Right lobe of liver (tissue), 6 donors: ENCODE data around the gene C10orf95. TPM values are rescaled to one million over a fixed set of nuclear protein-coding genes. Genes with fewer than 3 reads are reported as not detected.

Experiments
- ATAC-seq, 4 donors: fragments of 200-7000 bp; cut with Tn5 transposase; one replicate each; pipeline ENCODE4 v1.9.1; 2020; ENCODE audit warnings: mild to moderate bottlenecking in 4 of 4, moderate library complexity in 4 of 4
- DNase-seq, 3 donors: peaks; one replicate each; pipeline ENCODE4 v3.0.0-alpha.2; 2020
- H3K27ac ChIP-seq, 3 donors: fragments of 200-600 bp; one replicate each; pipeline ENCODE4 v1.8.0; 2022
- H3K27me3 ChIP-seq, 2 donors: fragments of 200-600 bp; one replicate each; pipeline ENCODE4 v1.8.0; 2022
- H3K36me3 ChIP-seq, 4 donors: fragments of 200-600 bp; sonication (generic) in 1 of 4; one replicate each; pipeline versions ENCODE4 v1.5.1 to v1.8.0; 2017 to 2022; ENCODE audit warnings: control low read depth in 1 of 4
- H3K4me1 ChIP-seq, 4 donors: fragments of 200-600 bp; sonication (generic) in 1 of 4; one replicate each; pipeline versions ENCODE4 v1.5.1 to v1.8.0; 2017 to 2022; ENCODE audit warnings: control low read depth in 1 of 4
- H3K4me3 ChIP-seq, 3 donors: fragments of 200-600 bp; one replicate each; pipeline ENCODE4 v1.8.0; 2022
- H3K9me3 ChIP-seq, 4 donors: fragments of 200-600 bp; sonication (generic) in 1 of 4; one replicate each; pipeline versions ENCODE4 v1.5.1 to v1.8.0; 2017 to 2022; ENCODE audit warnings: control low read depth in 1 of 4
- POLR2A ChIP-seq: fragments of 450-650 bp; IDR thresholded peaks from one replicate; pipeline ENCODE4 v1.6.1; 2017; ENCODE audit warnings: antibody characterized with exemption, mild to moderate bottlenecking
- WGBS: methylation state at CpG from one replicate; pipeline ENCODE4 v1.1.6; 2018; ENCODE audit warnings: low coverage, low lambda C conversion rate; ENCODE audit not compliant: insufficient coverage; ENCODE audit errors: missing lambda C conversion rate; 5-methylcytosine and 5-hydroxymethylcytosine counted together
- intact Hi-C, 2 donors: fragments of 100-400 bp; cut with DNase I; formaldehyde crosslinking; loops; one replicate each; pipeline versions ENCODE4 v1.11.2 to v1.14.1; 2022
- total RNA-seq, 6 experiments: library from RNA; depleted of rRNA in 2 of 6; stranded (reverse); fragments of >200 nt in 2 of 6; fragmentation: NEBNext Ultra II Directional in 3 of 6; extraction: Animal tissue kit (Norgen Biotek cat#: 25700) in 3 of 6; gene quantifications; one replicate each; pipeline versions ENCODE4 v1.1.0 to v1.2.4, GENCODE V29; 2016 to 2023
- TF ChIP-seq, protein P1 (sequence below), 4 donors: fragments of 200-600 bp in 3 of 4; fragments of 450-650 bp in 1 of 4; IDR thresholded peaks; one replicate each; pipeline versions ENCODE4 v1.5.1 to v1.8.0; 2016 to 2022; ENCODE audit warnings: antibody characterized with exemption in 4 of 4, mild to moderate bottlenecking in 2 of 4
- donor health status: DM: no; HTN: yes; CAD: no.
- donor health status: DM: no; HTN: no; CAD: no.
- donor health status: DM: no; HTN: no; CAD: no.
- donor health status: DM: no; HTN: yes; CAD: no.
- donor health status: DM: no; HTN: yes; CAD: no.

The C10orf95 gene
- total RNA-seq, 6 experiments from 2014 or later, result not detected

DNA sequence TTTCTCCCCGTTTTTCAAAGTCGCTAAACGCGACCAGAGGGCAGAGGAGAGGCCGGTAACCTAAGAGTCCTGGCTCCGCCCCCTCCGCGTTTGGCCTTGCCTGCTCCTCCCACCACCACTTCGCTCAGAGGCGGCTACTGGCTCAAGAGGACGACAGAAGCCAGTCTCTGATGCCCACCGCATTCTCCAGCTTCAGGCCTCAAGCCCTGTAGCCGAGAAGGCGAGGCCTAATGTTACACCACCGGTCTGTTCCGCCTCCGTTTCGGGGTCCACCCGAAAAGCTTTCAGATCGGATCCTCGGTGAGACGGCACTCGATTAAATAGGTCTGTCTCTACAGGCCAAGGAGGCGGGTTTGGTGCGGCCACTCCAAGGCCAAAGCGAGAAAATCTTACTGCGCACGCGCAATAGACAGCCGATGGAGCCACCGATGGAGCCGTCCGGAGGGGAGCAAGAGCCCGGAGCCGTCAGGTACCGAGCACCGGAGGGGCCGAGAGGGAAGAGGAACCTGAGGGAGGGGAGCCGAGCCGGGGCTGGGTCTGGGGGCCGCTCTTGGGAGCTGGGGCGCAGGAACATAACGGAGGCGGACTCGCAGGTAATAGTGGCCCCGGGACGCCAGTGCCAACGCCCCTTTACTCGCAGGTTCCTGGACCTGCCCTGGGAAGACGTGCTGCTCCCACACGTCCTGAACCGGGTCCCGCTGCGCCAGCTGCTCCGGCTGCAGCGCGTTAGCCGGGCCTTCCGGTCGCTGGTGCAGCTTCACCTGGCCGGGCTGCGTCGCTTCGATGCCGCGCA is 30.4 kb downstream of the C10orf95 start, which contains the start of gene FBXL15:
FBXL15 (plus strand) TSS at position 123 of the 793 bp plus-strand sequence; CDS start at position 417, 294 bp downstream.
- no peaks in the 10 kb centered on the region for H3K9me3 ChIP-seq
- intact Hi-C loops, result no loop called here
- peak; percentile 79 to 83 (median 80) for ATAC-seq
- no peaks in the 10 kb centered on the region for H3K27me3 ChIP-seq
- peaks cover 0 to 25% (median 11%) of the 10 kb centered on the region in 4 donors for H3K4me1 ChIP-seq
- TF ChIP-seq, protein P1, sequence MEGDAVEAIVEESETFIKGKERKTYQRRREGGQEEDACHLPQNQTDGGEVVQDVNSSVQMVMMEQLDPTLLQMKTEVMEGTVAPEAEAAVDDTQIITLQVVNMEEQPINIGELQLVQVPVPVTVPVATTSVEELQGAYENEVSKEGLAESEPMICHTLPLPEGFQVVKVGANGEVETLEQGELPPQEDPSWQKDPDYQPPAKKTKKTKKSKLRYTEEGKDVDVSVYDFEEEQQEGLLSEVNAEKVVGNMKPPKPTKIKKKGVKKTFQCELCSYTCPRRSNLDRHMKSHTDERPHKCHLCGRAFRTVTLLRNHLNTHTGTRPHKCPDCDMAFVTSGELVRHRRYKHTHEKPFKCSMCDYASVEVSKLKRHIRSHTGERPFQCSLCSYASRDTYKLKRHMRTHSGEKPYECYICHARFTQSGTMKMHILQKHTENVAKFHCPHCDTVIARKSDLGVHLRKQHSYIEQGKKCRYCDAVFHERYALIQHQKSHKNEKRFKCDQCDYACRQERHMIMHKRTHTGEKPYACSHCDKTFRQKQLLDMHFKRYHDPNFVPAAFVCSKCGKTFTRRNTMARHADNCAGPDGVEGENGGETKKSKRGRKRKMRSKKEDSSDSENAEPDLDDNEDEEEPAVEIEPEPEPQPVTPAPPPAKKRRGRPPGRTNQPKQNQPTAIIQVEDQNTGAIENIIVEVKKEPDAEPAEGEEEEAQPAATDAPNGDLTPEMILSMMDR (IDR thresholded peaks at IDR 0.05), result no peak
- peak; percentile 67 for TF ChIP-seq POLR2A
- H3K4me3 ChIP-seq, result peak within 1 kb of the TSS; percentile 86 to 90 (median 89)
- H3K36me3 ChIP-seq, result peaks cover 0 to 5% (median 2%) of the 10 kb centered on the region in 4 donors
- 0% methylated on average over 26 of the region's 66 CpGs for WGBS
- peak; percentile 95 to 97 (median 96) for DNase-seq
- peak within 1 kb of the TSS; percentile 71 to 89 (median 73) for H3K27ac ChIP-seq

- under 1% methylated on average over 11 of the region's 21 CpGs for WGBS
- Histone ChIP-seq H3K27me3 (no peaks in the 10 kb centered on the region), H3K36me3 (peaks cover 0 to 5% (median 2%) of the 10 kb centered on the region in 4 donors), H3K27ac (peak overlapping the region in 2 of 3 donors; percentile 73 to 89), H3K9me3 (no peaks in the 10 kb centered on the region), H3K4me3 (peak overlapping the region; percentile 86 to 90 (median 89)), H3K4me1 (peaks cover 0 to 25% (median 11%) of the 10 kb centered on the region in 4 donors)
- ATAC-seq, result no peak
- TF ChIP-seq, protein P1 (IDR thresholded peaks at IDR 0.05), result no peak
- no peak for TF ChIP-seq POLR2A
- intact Hi-C loops, result no loop called here
- DNase-seq, result peak in 1 of 3 donors; percentile 48
Observed at GRCh38 chr10:102420181-102420713, 31.1 kb downstream of the C10orf95 start.

- 0% methylated on average over 24 of the region's 54 CpGs for WGBS
- ATAC-seq (peak in 1 of 4 donors; percentile 7), DNase-seq (peak in 2 of 3 donors; percentile 66 to 67)
- TF ChIP-seq, protein P1 (IDR thresholded peaks at IDR 0.05), result no peak
- TF ChIP-seq POLR2A, result no peak
- Histone ChIP-seq H3K27ac (no peak overlapping the region), H3K9me3 (no peaks in the 10 kb centered on the region), H3K4me3 (peak overlapping the region; percentile 86 to 90 (median 89)), H3K4me1 (peaks cover 0 to 25% (median 11%) of the 10 kb centered on the region in 4 donors), H3K36me3 (peaks cover 0 to 5% (median 1%) of the 10 kb centered on the region in 4 donors), H3K27me3 (no peaks in the 10 kb centered on the region)
- intact Hi-C loops, result no loop called here
Observed at GRCh38 chr10:102419269-102420180, 31.8 kb downstream of the C10orf95 start.

- Histone ChIP-seq H3K36me3 (peaks cover 0 to 4% (median 0%) of the 10 kb centered on the region in 4 donors), H3K9me3 (no peaks in the 10 kb centered on the region), H3K27ac (no peak within 1 kb of the TSS), H3K4me3 (peak within 1 kb of the TSS; percentile 86 to 90 (median 89)), H3K27me3 (no peaks in the 10 kb centered on the region), H3K4me1 (peaks cover 0 to 25% (median 11%) of the 10 kb centered on the region in 4 donors)
- intact Hi-C loops, result no loop called here
- no peak for DNase-seq
- no peak for ATAC-seq
- no peak for TF ChIP-seq POLR2A
- TF ChIP-seq, protein P1 (IDR thresholded peaks at IDR 0.05), result no peak
- 11% methylated on average over 8 of the region's 45 CpGs for WGBS
Observed at GRCh38 chr10:102418622-102419268, 32.6 kb downstream of the C10orf95 start, which contains the start of gene PSD. Gene PSD (minus strand): TSS chr10:102418785. CDS start chr10:102417038, 1,747 bp downstream.
